SH-SY5Y (cell line): ENCODE data around the gene DPCD.

Experiments used
- GATA2 ChIP-seq: IDR thresholded peaks from 2 replicates; pipeline ENCODE4 v1.6.1; 2011; ENCODE audit warnings: mild to moderate bottlenecking, low read depth, low read length
- GATA3 ChIP-seq: IDR thresholded peaks from 2 replicates; pipeline ENCODE4 v1.6.1; 2011; ENCODE audit warnings: low read depth, mild to moderate bottlenecking, low read length, moderate library complexity

DNA sequence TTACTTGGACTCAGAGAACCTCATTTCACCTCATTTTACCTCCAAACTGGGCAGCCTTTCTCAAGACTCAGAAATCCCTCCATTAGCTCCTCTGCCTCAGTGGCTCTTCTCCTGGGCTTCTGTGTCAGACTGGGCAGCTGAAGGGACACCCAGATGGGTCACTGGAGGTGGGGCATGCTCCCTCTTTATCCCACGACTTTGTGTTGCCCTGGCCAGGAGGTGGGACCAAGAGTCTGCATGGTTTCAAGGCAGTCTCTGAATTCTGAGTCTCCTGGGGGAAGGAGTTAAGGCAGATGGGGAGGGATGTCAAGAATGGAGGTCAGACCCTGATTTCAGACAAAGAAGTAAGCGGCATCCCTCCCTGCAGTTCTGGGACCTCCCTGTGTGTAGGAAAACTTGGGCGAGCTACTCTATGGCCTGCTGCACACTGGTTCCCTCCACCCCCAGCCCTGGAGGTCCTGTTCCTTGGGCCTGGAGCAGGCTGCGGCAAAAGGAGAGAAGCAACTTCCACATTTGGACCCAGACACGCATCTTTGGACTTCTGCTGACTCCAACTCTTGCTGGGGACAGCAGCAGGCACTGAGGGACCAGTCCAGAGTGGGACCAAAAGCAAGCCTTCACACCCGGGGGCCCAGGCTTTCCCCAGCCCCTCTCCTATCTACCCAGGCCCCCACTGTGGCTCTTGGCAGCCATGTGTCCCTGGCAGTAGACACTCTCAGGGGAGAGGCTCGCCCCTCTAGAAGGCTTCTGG is 10.8 kb upstream of the DPCD start:
- TF ChIP-seq GATA2 (no peak), GATA3 (no peak)
